Kidney (tissue), 14 donors: ENCODE data around the gene CDYL. TPM values are rescaled to one million over a fixed set of nuclear protein-coding genes. Genes with fewer than 3 reads are reported as not detected.

ENCODE experiments used
- DNase-seq, 5 donors: peaks; one replicate each; pipeline ENCODE4 v3.0.0-alpha.2; 2013 to 2020
- FAIRE-seq: peaks from 2 replicates; lab custom pipeline; 2012; peaks lifted over from hg19 to GRCh38; lab: Jason Lieb, UNC
- H3K27ac ChIP-seq, 2 donors: one replicate each; pipeline ENCODE4 v1.7.0; 2013; ENCODE audit warnings: low read depth in 2 of 2, low read length in 2 of 2, inconsistent platforms in 1 of 2
- H3K27me3 ChIP-seq: one replicate; pipeline ENCODE4 v1.7.1; 2013; ENCODE audit warnings: low read length, inconsistent platforms; ENCODE audit not compliant: control insufficient read depth, insufficient read depth
- H3K36me3 ChIP-seq, 3 donors: one replicate each; pipeline versions ENCODE4 v1.7.0 to v1.7.1; 2013; ENCODE audit warnings: low read length in 3 of 3, control low read depth in 1 of 3, inconsistent platforms in 1 of 3; ENCODE audit not compliant: insufficient read depth in 3 of 3, control insufficient read depth in 2 of 3
- H3K4me1 ChIP-seq, 3 donors: one replicate each; pipeline versions ENCODE4 v1.7.0 to v1.7.1; 2013; ENCODE audit warnings: low read length in 3 of 3, inconsistent platforms in 1 of 3, low read depth in 1 of 3; ENCODE audit not compliant: control insufficient read depth in 2 of 3, insufficient read depth in 2 of 3
- H3K4me3 ChIP-seq, 3 donors: one replicate each; pipeline versions ENCODE4 v1.7.0 to v1.8.1; 2013; ENCODE audit warnings: low read length in 3 of 3, control low read depth in 1 of 3, inconsistent platforms in 1 of 3
- H3K9ac ChIP-seq, 3 donors: one replicate each; pipeline versions ENCODE4 v1.7.0 to v1.7.1; 2013; ENCODE audit warnings: low read length in 3 of 3, control low read depth in 1 of 3, inconsistent platforms in 1 of 3
- H3K9me3 ChIP-seq, 3 donors: one replicate each; pipeline versions ENCODE4 v1.7.0 to v1.7.1; 2013; ENCODE audit warnings: low read length in 3 of 3, control low read depth in 1 of 3, inconsistent platforms in 1 of 3; ENCODE audit not compliant: control insufficient read depth in 2 of 3, insufficient read depth in 1 of 3
- CTCF ChIP-seq: IDR thresholded peaks from 3 replicates; pipeline ENCODE4 v1.5.1; 2012; ENCODE audit warnings: mild to moderate bottlenecking, moderate library complexity, borderline replicate concordance; ENCODE audit not compliant: insufficient read depth; ENCODE audit errors: extremely low read depth
- intact Hi-C: fragments of 100-400 bp; cut with DNase I; formaldehyde crosslinking; loops from one replicate; pipeline ENCODE4 v1.11.1; 2022
- polyA plus RNA-seq: library from polyadenylated mRNA; stranded (reverse); fragments of 350-450 nt; fragmentation: Illumina TruSeq; extraction: RNeasy Lipid Tissue Mini Kit (QIAGEN cat#74804); gene quantifications from one replicate; pipeline ENCODE4 v1.2.3, GENCODE V29; 2014; ENCODE audit warnings: low read depth, low replicate concordance; ENCODE audit not compliant: insufficient read depth
- total RNA-seq: library from RNA; stranded (reverse); fragmentation: NEBNext Ultra II Directional; extraction: Animal tissue kit (Norgen Biotek cat#: 25700); gene quantifications from one replicate; pipeline ENCODE4 v1.2.1, GENCODE V29; 2021
- donor health status: control.
- donor health status: control.
- donor health status: control.
- donor health status: control.
- donor health status: control.
- donor health status: DM: yes; HTN: yes; CAD: no.
- donor health status: Normal renal cell carcinoma (clear cell type).

The CDYL gene
- total and polyA plus RNA-seq, 2 donors from 2014 or later = 7.4 to 46.8 TPM

- DNase-seq (no peak), FAIRE-seq (no peak)
- no peak overlapping the region for H3K27ac ChIP-seq
- H3K4me1 ChIP-seq = peaks cover 0 to 3% (median 0%) of the 10 kb centered on the region in 3 donors
- intact Hi-C loops = no loop called here
- no peak overlapping the region for H3K4me3 ChIP-seq
- no peaks in the 10 kb centered on the region for H3K36me3 ChIP-seq
- H3K9ac ChIP-seq = no peak overlapping the region
- no peak for TF ChIP-seq CTCF
- no peaks in the 10 kb centered on the region for H3K27me3 ChIP-seq
- no peaks in the 10 kb centered on the region for H3K9me3 ChIP-seq
These were observed 42.2 kb downstream of the CDYL start for GRCh38 chr6:4818272-4818938.

GRCh38 chr6:4819706-4820283 lies 43.6 kb downstream of the CDYL start:
- Histone ChIP-seq H3K27ac (no peak overlapping the region), H3K4me1 (no peaks in the 10 kb centered on the region), H3K9me3 (no peaks in the 10 kb centered on the region), H3K36me3 (no peaks in the 10 kb centered on the region), H3K9ac (no peak overlapping the region), H3K4me3 (no peak overlapping the region), H3K27me3 (no peaks in the 10 kb centered on the region)
- no peak for TF ChIP-seq CTCF
- intact Hi-C loops = no loop called here
- no peak for DNase-seq
- no peak for FAIRE-seq

- Histone ChIP-seq H3K4me3 (no peak overlapping the region), H3K27ac (no peak overlapping the region), H3K9ac (no peak overlapping the region), H3K36me3 (no peaks in the 10 kb centered on the region), H3K9me3 (no peaks in the 10 kb centered on the region), H3K27me3 (no peaks in the 10 kb centered on the region), H3K4me1 (no peaks in the 10 kb centered on the region)
- no peak for TF ChIP-seq CTCF
- DNase-seq = no peak
- intact Hi-C loops = no loop called here
- FAIRE-seq = no peak
These were observed 44.6 kb downstream of the CDYL start for GRCh38 chr6:4820704-4821276.
